DND-41 (cell line): ENCODE results near the gene RBM20.

ENCODE experiments used
- EZH2 ChIP-seq: IDR thresholded peaks from 3 replicates; pipeline ENCODE4 v1.6.1; 2012; ENCODE audit warnings: borderline replicate concordance, low read depth, mild to moderate bottlenecking, moderate library complexity, low read length, inconsistent platforms; ENCODE audit not compliant: severe bottlenecking
- TF ChIP-seq, protein P1 (sequence below): IDR thresholded peaks from 2 replicates; pipeline ENCODE4 v1.5.1; 2012; ENCODE audit warnings: borderline replicate concordance, low read length, moderate library complexity, mild to moderate bottlenecking; ENCODE audit not compliant: poor library complexity, severe bottlenecking; ENCODE audit errors: extremely low read depth

DNA sequence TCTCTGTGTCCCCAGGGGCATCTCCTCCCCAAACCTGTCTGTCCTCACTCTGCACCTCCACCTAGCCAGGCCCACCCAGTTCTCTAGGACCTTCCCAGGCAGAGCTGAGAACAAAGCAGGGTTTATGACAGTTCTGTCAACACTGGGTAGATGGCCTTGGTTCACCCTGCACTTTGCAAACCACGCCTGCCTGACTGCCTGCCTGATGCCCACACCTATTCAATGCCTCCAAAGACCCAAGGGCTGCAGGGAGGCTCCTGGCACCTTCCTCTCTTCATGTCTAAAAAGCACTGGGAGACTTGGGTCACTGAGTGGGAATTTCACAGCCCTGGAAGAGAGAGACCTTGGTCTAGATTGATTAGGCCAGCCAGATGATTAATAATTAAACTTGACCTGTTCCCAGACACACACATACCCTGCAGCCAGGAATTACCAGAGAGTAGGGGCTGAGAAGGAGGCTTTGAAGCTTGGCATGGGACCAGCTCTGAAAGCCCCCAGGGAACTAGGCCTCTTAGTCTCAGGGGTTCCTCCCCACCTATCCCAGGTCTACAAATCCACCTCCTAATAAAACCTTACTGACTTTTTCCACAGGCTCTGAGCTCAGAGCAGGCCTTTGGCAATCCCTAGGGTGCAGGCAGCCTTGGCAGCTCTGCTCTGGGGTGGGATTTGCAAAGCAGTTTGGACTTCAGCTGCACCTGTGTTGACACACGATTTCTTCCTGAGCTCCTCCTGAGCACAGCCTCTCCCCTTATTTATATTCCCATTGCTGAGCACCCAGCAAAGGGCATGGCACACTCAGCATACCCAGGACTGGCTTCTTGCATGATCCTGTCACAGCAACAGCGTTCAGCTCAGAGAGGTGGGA lies 201.9 kb downstream of the RBM20 start:
- TF ChIP-seq, protein P1, sequence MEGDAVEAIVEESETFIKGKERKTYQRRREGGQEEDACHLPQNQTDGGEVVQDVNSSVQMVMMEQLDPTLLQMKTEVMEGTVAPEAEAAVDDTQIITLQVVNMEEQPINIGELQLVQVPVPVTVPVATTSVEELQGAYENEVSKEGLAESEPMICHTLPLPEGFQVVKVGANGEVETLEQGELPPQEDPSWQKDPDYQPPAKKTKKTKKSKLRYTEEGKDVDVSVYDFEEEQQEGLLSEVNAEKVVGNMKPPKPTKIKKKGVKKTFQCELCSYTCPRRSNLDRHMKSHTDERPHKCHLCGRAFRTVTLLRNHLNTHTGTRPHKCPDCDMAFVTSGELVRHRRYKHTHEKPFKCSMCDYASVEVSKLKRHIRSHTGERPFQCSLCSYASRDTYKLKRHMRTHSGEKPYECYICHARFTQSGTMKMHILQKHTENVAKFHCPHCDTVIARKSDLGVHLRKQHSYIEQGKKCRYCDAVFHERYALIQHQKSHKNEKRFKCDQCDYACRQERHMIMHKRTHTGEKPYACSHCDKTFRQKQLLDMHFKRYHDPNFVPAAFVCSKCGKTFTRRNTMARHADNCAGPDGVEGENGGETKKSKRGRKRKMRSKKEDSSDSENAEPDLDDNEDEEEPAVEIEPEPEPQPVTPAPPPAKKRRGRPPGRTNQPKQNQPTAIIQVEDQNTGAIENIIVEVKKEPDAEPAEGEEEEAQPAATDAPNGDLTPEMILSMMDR = no peak
- no peak for TF ChIP-seq EZH2
